Effector CD4-positive, alpha-beta T cell (primary cell): ENCODE measurements around the gene JMJD8.

ENCODE experiments used
- DNase-seq: peaks from one replicate; pipeline ENCODE4 v3.0.0-alpha.2; 2020

Gene JMJD8

DNA sequence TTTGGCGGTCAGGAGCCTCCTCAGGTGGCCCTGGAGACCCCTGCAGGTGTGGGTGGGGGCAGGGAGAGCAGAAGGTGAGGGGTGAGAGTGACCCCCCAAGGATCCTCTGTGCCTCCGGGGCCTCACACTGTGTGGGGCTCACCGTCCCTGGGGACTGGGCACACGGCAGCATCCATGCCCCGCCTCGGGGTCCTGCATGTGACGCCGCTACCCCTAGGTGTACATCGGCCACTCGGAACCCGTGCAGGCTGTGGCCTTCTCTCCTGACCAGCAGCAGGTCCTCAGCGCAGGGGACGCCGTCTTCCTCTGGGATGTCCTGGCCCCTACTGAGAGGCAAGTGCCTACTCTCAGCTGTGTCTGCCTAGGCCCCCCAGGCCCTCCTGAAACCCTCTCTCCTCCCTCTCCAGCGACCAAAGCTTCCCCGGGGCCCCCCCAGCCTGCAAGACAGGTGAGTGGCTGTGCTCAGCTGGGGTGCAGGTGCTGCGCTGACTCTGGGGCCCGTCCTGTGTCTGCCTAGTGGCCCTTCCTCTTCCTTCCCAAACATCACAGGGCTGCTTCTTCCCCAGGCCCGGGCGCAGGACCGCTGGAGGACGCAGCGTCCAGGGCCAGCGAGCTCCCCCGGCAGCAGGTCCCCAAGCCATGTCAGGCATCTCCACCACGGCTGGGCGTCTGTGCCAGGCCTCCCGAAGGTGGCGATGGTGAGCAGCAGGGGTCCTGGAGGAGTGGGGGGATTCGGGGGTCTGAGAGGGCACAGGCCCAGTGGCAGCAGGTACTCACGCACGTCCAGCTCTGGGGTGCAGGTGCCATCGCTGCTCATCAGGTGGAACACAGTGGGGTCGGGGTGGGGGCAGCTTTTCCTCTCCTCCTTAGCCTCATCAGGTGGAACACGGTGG, 25.2 kb downstream of the JMJD8 start:
- DNase-seq: no peak

GRCh38 chr16:657487-657886, 26.6 kb downstream of the JMJD8 start:
- no peak for DNase-seq

GRCh38 chr16:654034-654433, 30.1 kb downstream of the JMJD8 start:
- no peak for DNase-seq

GRCh38 chr16:652454-653305, 31.5 kb downstream of the JMJD8 start:
- DNase-seq: no peak

GRCh38 chr16:651844-652243, 32.3 kb downstream of the JMJD8 start:
- no peak for DNase-seq

DNA sequence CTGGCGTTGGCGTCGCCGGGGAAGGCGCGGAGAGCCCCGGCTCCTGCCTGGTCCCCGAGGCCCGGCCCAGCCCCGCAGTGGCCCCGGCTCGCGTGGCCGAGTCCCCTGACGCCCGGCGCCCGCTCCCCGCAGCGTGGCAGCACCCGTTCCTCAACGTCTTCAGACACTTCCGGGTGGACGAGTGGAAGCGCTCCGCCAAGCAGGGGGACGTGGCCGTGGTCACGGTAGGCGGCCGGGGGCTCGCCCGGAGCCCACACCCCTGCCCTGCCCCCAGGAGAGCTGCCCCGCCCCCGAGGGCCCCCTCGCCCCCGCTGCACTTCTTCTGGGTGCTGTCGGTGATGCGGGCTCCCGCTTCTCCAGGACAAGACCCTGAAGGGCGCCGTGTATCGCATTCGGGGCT, 34.5 kb downstream of the JMJD8 start:
- DNase-seq: no peak

- DNase-seq: peak; percentile 95
Measured at GRCh38 chr16:648781-649589, 35.1 kb downstream of the JMJD8 start, which contains the start of gene WDR90. TSS of gene WDR90 (plus strand) at chr16:649365. CDS start at chr16:649417, 52 bp downstream.

DNA sequence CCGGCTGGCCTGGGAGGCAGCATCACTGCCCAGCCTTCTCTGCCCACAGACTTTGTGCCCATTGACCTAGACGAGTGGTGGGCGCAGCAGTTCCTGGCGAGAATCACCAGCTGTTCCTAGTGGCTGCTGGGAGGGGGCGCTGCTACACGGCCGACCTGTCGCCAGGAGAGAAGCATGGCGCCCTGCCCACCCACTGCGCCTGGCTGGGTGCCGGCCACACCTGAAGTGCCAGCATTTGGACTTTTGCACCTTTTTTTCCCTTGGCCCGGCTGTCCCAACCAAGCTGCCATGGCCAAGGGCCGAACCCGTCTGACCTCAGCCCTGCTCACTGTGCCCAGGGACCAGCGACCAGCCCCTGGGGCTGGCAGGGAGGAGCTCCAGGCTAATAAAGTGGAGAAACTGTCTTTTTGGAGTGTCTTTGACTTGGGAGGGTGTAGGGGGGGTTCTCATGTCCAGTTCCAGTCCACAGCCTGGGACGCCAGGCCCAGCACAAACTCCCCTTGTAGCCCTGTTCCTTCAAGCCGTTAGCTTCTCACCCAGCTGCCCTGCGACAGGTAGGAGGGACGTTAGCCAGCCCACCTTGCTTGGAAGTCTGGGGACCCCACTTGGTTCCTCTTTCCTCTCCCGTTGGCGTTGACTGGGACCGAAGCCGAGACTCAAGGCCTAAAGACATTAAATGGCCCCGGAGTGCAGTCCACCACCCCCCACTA, 35.9 kb downstream of the JMJD8 start:
- DNase-seq: no peak

GRCh38 chr16:647173-647902, 36.8 kb downstream of the JMJD8 start:
- no peak for DNase-seq

GRCh38 chr16:646679-647172, 37.4 kb downstream of the JMJD8 start:
- no peak for DNase-seq

GRCh38 chr16:645852-646678, 38.1 kb downstream of the JMJD8 start:
- DNase-seq: no peak

- DNase-seq: no peak
Measured at GRCh38 chr16:644556-644955, 39.6 kb downstream of the JMJD8 start.

DNA sequence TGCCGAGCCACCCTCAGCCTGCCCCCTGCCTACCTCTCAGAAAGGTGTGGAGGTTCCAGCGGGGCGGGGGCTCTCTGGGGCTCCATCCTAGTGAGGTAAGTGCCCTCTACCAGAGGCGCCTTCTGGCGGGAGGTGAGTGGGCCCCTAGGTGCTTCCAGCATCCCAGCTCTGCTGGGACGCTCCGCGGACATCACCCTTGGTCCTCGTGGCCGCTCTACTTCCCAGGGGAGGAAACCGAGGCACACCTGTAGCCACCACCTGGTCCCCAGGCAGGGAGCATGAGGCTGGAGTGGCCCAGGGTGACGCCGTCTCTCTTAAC, 41.1 kb downstream of the JMJD8 start:
- no peak for DNase-seq

DNA sequence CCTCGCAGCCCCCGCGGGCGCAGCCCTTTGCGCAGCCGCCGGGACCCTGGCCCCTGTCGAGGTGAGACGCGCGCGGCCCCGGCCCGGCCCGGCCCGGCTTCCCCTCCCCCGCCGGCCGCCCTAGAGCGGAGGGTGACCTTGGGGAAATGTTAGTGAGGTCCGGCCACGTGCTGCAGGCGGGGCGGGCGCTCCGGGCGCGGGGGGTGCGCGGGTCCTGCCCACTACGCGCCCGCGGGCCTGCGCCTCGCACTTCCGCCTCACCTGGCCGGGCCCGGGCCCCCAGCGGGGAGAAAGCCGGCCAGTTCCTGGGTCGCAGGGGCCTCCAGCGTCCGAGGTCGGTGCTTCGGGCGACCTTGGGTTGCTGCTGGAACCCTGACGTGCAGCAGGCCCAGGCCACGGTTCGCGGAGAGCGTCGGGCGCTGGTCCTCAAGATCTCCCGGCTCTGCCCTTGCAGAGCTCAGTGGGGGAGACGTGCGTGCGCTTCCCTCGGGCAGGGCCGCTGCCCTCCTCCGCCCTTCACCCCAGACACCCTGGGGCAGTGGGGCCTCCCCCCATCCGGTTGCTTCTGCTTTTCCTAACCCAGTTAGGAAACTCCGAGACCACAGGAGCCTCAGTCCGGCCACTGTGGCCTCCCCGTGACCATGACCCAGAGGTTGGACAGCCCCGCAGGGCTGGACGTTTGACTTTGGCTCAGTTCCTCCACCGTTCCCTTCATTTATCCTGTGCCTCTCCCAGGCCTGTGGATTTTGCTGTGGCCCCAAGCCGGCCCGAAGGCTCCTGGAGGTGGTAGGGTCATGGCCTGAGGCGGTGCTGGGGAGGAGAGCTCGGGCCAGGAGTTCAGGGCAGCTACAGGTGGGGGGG, 41.7 kb downstream of the JMJD8 start:
- no peak for DNase-seq

DNA sequence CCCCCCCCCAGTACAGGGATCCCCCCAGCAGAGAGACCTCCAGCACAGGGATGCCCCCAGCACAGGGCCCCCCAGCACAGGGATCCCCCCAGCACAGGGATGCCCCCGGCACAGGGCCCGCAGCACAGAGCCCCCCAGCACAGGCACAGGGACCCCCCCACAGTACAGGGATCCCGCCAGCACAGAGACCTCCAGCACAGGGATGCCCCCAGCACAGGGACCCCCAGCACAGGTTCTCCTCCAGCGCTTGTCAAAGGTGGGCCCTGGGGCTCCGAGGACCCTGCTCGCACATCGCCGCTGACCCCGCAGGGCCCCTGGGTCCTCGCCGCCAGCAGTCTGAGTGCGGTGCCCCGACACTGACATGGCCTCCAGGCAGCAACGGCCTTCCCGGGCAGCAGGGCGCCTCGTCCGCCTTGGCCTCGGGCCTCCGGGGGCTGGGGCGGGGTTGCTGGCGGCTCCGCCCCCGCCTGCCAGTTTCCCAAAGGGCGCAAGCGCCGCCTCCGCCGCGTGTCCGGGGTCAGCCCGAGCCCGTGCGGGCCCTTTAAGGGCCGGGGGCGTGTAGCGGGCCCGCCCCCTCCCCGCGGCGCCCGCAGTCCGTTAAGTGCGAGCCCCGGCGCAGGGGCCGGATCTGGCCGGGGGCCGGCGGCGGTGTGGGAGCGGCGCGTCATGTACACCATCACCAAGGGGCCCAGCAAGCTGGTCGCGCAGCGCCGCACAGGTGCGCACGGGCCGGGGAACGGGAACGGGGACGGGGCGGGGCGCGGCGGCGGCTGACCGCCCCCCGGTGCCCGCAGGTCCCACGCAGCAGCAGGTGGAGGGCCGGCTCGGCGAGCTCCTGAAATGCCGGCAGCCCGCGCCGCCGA, 42.6 kb downstream of the JMJD8 start, which contains the start of gene MCRIP2:
MCRIP2 (plus strand) TSS at position 503 of the 863 bp plus-strand sequence; CDS start at position 667, 164 bp downstream.
- peak; percentile 38 for DNase-seq

DNA sequence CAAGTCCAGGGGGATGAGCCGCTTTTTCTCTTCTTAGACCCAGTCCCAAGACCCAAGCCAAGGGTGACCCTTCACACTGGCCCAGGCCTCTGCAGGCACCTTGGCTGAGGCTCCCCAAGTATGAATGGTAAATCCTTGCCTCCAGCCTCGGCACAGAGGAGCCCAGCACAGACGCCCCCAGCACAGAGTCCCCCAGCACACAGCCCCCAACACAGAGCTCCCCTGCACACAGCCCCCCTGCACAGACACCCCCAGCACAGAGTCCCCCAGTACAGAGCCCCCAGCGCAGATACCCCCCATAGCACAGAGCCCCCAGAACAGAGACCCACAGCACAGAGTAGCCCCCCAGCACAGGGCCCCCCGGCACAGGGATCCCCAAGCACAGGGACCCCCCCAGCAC, 43.5 kb downstream of the JMJD8 start:
- DNase-seq: no peak

- no peak for DNase-seq
Measured at GRCh38 chr16:638836-639235, 45.3 kb downstream of the JMJD8 start.

GRCh38 chr16:638034-638543, 46.0 kb downstream of the JMJD8 start:
- DNase-seq: no peak
